HEK293T (cell line): Measurements from ENCODE around the gene AGPAT1.

Experiments used
- ARNT ChIP-seq: fragments of 450-650 bp; IDR thresholded peaks from 2 replicates; pipeline ENCODE4 v1.6.1; 2017; ENCODE audit warnings: mild to moderate bottlenecking
- BHLHE40 ChIP-seq: fragments of 450-650 bp; IDR thresholded peaks from 2 replicates; pipeline ENCODE4 v1.6.1; 2016; ENCODE audit warnings: mild to moderate bottlenecking, moderate library complexity, borderline replicate concordance
- ELF4 ChIP-seq: fragments of 450-650 bp; IDR thresholded peaks from 2 replicates; pipeline ENCODE4 v1.6.1; 2017; ENCODE audit warnings: antibody characterized with exemption
- FOXA1 ChIP-seq: fragments of 450-650 bp; IDR thresholded peaks from 2 replicates; pipeline ENCODE4 v1.6.1; 2016; ENCODE audit warnings: mild to moderate bottlenecking
- FOXK2 ChIP-seq: fragments of 450-650 bp; IDR thresholded peaks from 2 replicates; pipeline ENCODE4 v1.6.1; 2016; ENCODE audit warnings: mild to moderate bottlenecking
- FOXM1 ChIP-seq: fragments of 450-650 bp; IDR thresholded peaks from 2 replicates; pipeline ENCODE4 v1.6.1; 2017; ENCODE audit warnings: mild to moderate bottlenecking, borderline replicate concordance
- HDGF ChIP-seq: fragments of 450-650 bp; IDR thresholded peaks from 2 replicates; pipeline ENCODE4 v1.6.1; 2017; ENCODE audit warnings: antibody characterized with exemption, borderline replicate concordance
- LEF1 ChIP-seq: fragments of 450-650 bp; IDR thresholded peaks from 2 replicates; pipeline ENCODE4 v1.6.1; 2017; ENCODE audit warnings: mild to moderate bottlenecking, borderline replicate concordance
- SP1 ChIP-seq: fragments of 450-650 bp; IDR thresholded peaks from 2 replicates; pipeline ENCODE4 v1.6.1; 2017
- SUZ12 ChIP-seq: fragments of 450-650 bp; IDR thresholded peaks from 2 replicates; pipeline ENCODE4 v1.6.1; 2016; ENCODE audit warnings: mild to moderate bottlenecking
- TARDBP ChIP-seq: fragments of 450-650 bp; IDR thresholded peaks from 2 replicates; pipeline ENCODE4 v1.6.1; 2016
- ZNF384 ChIP-seq: fragments of 450-650 bp; IDR thresholded peaks from 2 replicates; pipeline ENCODE4 v1.6.1; 2016
- TF ChIP-seq, protein P1 (sequence below): fragments of 450-650 bp; IDR thresholded peaks from 2 replicates; pipeline ENCODE4 v1.6.1; 2016

DNA sequence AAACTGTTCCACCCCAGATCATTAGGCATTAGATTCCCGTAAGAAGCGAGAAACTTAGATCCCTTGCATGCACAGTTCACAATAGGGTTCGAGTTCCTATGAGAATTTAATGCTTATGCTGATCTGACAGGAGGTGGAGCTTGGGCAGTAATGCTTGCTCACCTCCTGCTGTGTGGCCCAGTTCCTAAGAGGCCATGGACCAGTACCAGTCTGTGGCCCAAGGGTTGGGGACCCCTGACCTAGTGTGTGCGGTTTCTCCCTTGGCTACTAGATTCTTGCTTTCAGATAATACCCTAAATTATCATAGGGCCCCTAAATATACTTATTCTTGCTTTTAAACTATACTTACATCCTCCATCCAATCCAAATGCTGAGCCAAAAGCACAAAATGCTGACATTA is 18.5 kb upstream of the AGPAT1 start:
- TF ChIP-seq FOXA1 (no peak), SUZ12 (no peak), HDGF (no peak), SP1 (no peak), FOXM1 (no peak), ZNF384 (no peak), BHLHE40 (no peak), ARNT (no peak), LEF1 (no peak), TARDBP (no peak), ELF4 (no peak), FOXK2 (no peak)
- TF ChIP-seq, protein P1, sequence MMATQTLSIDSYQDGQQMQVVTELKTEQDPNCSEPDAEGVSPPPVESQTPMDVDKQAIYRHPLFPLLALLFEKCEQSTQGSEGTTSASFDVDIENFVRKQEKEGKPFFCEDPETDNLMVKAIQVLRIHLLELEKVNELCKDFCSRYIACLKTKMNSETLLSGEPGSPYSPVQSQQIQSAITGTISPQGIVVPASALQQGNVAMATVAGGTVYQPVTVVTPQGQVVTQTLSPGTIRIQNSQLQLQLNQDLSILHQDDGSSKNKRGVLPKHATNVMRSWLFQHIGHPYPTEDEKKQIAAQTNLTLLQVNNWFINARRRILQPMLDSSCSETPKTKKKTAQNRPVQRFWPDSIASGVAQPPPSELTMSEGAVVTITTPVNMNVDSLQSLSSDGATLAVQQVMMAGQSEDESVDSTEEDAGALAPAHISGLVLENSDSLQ: no peak
